GM23338 (cell line): ENCODE results near the gene GLS. TPM values are rescaled to one million over a fixed set of nuclear protein-coding genes. Genes with fewer than 3 reads are reported as not detected.

Experiments used
- ATAC-seq: fragments of 200-7000 bp; cut with Tn5 transposase; 3 replicates; pipeline ENCODE4 v1.9.1; 2020
- DNase-seq: peaks from one replicate; pipeline ENCODE4 v3.0.0-alpha.2; 2015; ENCODE audit warnings: low spot score
- H2AFZ ChIP-seq: fragments of 200-600 bp; sonication (generic); 2 replicates; pipeline ENCODE4 v1.8.0; 2016; ENCODE audit warnings: antibody characterized with exemption, mild to moderate bottlenecking, moderate library complexity
- H3F3A ChIP-seq: fragments of 200-600 bp; sonication (generic); replicated peaks from 2 replicates; pipeline ENCODE4 v1.8.0; 2017; ENCODE audit warnings: antibody characterized with exemption, mixed run types, low read depth
- H3K27ac ChIP-seq: fragments of 200-600 bp; sonication (generic); 2 replicates; pipeline ENCODE4 v1.6.1; 2016; ENCODE audit warnings: low read depth
- H3K27me3 ChIP-seq: fragments of 200-600 bp; sonication (generic); 2 replicates; pipeline ENCODE4 v1.8.0; 2016; ENCODE audit warnings: mild to moderate bottlenecking, mixed run types, moderate library complexity; ENCODE audit not compliant: insufficient read depth
- H3K36me3 ChIP-seq: fragments of 200-600 bp; sonication (generic); 2 replicates; pipeline ENCODE4 v1.8.0; 2016; ENCODE audit warnings: mild to moderate bottlenecking; ENCODE audit not compliant: insufficient read depth
- H3K4me1 ChIP-seq: fragments of 200-600 bp; sonication (generic); 2 replicates; pipeline ENCODE4 v1.8.0; 2016; ENCODE audit warnings: mild to moderate bottlenecking, moderate library complexity; ENCODE audit not compliant: insufficient read depth
- H3K4me2 ChIP-seq: fragments of 200-600 bp; sonication (generic); 2 replicates; pipeline ENCODE4 v1.7.1; 2017; ENCODE audit warnings: mixed run types
- H3K4me3 ChIP-seq: fragments of 200-600 bp; sonication (generic); 2 replicates; pipeline ENCODE4 v1.6.1; 2016; ENCODE audit warnings: mixed run types
- H3K79me2 ChIP-seq: fragments of 200-600 bp; sonication (generic); replicated peaks from 2 replicates; pipeline ENCODE4 v1.8.0; 2017; ENCODE audit warnings: mild to moderate bottlenecking; ENCODE audit not compliant: insufficient read depth
- H3K9me2 ChIP-seq: fragments of 200-600 bp; sonication (generic); 2 replicates; pipeline ENCODE4 v1.8.0; 2017; ENCODE audit not compliant: insufficient read depth
- H4K20me1 ChIP-seq: fragments of 200-600 bp; sonication (generic); replicated peaks from 2 replicates; pipeline ENCODE4 v1.8.0; 2017; ENCODE audit warnings: mild to moderate bottlenecking; ENCODE audit not compliant: insufficient read depth
- H3K27ac Mint-ChIP-seq: 2 replicates; pipeline ENCODE4 v1.8.0; 2020; ENCODE audit warnings: inconsistent platforms, mild to moderate bottlenecking, moderate library complexity, mixed read lengths
- H3K27me3 Mint-ChIP-seq: 3 replicates; pipeline ENCODE4 v1.8.0; 2022; ENCODE audit warnings: low read depth, mild to moderate bottlenecking, moderate library complexity, mixed read lengths, inconsistent platforms; ENCODE audit not compliant: insufficient read depth, poor library complexity
- H3K36me3 Mint-ChIP-seq: 3 replicates; pipeline ENCODE4 v1.8.0; 2021; ENCODE audit warnings: low read depth, mild to moderate bottlenecking, inconsistent platforms, moderate library complexity, mixed read lengths
- H3K4me1 Mint-ChIP-seq: 3 replicates; pipeline ENCODE4 v1.8.0; 2020; ENCODE audit warnings: mild to moderate bottlenecking, inconsistent platforms, mixed read lengths
- H3K4me3 Mint-ChIP-seq: 3 replicates; pipeline ENCODE4 v1.8.0; 2021; ENCODE audit warnings: moderate library complexity, mild to moderate bottlenecking, inconsistent platforms, mixed read lengths
- H3K9me3 Mint-ChIP-seq: 3 replicates; pipeline ENCODE4 v1.8.0; 2020; ENCODE audit warnings: moderate library complexity, mild to moderate bottlenecking, inconsistent platforms, mixed read lengths
- CREB1 ChIP-seq: fragments of 250-450 bp; sonication (Bioruptor Pico); IDR thresholded peaks from 2 replicates; pipeline ENCODE4 v1.5.0; 2020; ENCODE audit warnings: low read depth, mild to moderate bottlenecking, moderate library complexity
- CTCF ChIP-seq, 2 experiments: fragments of 200-600 bp in 1 of 2; sonication (generic) in 1 of 2; conservative IDR thresholded peaks; 2 replicates each; pipeline versions ENCODE4 v1.5.1 to v1.6.1; 2016 to 2017; ENCODE audit warnings: antibody characterized with exemption in 2 of 2, low read depth in 2 of 2, mild to moderate bottlenecking in 2 of 2, moderate library complexity in 1 of 2
- ETS1 ChIP-seq: IDR thresholded peaks from 2 replicates; pipeline ENCODE4 v1.6.1; 2016; ENCODE audit warnings: antibody characterized with exemption
- EZH2 ChIP-seq: fragments of 200-600 bp; sonication (generic); IDR thresholded peaks from one replicate; pipeline ENCODE4 v1.8.0; 2017; ENCODE audit warnings: antibody characterized with exemption, mild to moderate bottlenecking, low read depth; ENCODE audit not compliant: unreplicated experiment
- EZH2phosphoT487 ChIP-seq: fragments of 200-600 bp; sonication (generic); IDR thresholded peaks from one replicate; pipeline ENCODE4 v1.8.1; 2018; ENCODE audit warnings: antibody characterized with exemption; ENCODE audit not compliant: unreplicated experiment
- JUNB ChIP-seq: IDR thresholded peaks from one replicate; pipeline ENCODE4 v1.6.1; 2016; ENCODE audit warnings: antibody characterized with exemption; ENCODE audit not compliant: unreplicated experiment
- NANOG ChIP-seq: IDR thresholded peaks from 2 replicates; pipeline ENCODE4 v1.6.1; 2016; ENCODE audit warnings: antibody characterized with exemption, borderline replicate concordance
- POLR2AphosphoS5 ChIP-seq: IDR thresholded peaks from 2 replicates; pipeline ENCODE4 v1.6.1; 2016; ENCODE audit warnings: antibody characterized with exemption, low read depth
- REST ChIP-seq: IDR thresholded peaks from one replicate; pipeline ENCODE4 v1.6.1; 2018; ENCODE audit warnings: antibody characterized with exemption; ENCODE audit not compliant: unreplicated experiment
- STAT1 ChIP-seq: IDR thresholded peaks from one replicate; pipeline ENCODE4 v1.6.1; 2016; ENCODE audit warnings: antibody characterized with exemption; ENCODE audit not compliant: unreplicated experiment
- ZNF114 ChIP-seq: fragments of 250-450 bp; sonication (Bioruptor Pico); IDR thresholded peaks from 2 replicates; pipeline ENCODE4 v1.5.0; 2020; ENCODE audit warnings: mild to moderate bottlenecking, moderate library complexity
- ZNF331 ChIP-seq: fragments of 250-450 bp; sonication (Bioruptor Pico); IDR thresholded peaks from 2 replicates; pipeline ENCODE4 v1.5.0; 2020; ENCODE audit warnings: low read depth, mild to moderate bottlenecking, moderate library complexity
- polyA plus RNA-seq: library from polyadenylated mRNA; unstranded; fragments of >200 nt; fragmentation: Nextera tagmentation; extraction: Ambion mirVana; gene quantifications from 2 replicates; pipeline ENCODE4 v1.2.1, GENCODE V29; 2016
- total RNA-seq: library from RNA; depleted of rRNA; stranded (reverse); fragments of >200 nt; shearing (Covaris generic); gene quantifications from 2 replicates; pipeline ENCODE4 v1.2.3, GENCODE V29; 2014
- TF ChIP-seq, protein P1 (sequence below): fragments of 250-450 bp; sonication (Bioruptor Pico); IDR thresholded peaks from 2 replicates; pipeline ENCODE4 v1.5.0; 2020; ENCODE audit warnings: mild to moderate bottlenecking, moderate library complexity

The GLS gene
- total and polyA plus RNA-seq, 2 experiments from 2014 or later, result 38.1 to 172 TPM

DNA sequence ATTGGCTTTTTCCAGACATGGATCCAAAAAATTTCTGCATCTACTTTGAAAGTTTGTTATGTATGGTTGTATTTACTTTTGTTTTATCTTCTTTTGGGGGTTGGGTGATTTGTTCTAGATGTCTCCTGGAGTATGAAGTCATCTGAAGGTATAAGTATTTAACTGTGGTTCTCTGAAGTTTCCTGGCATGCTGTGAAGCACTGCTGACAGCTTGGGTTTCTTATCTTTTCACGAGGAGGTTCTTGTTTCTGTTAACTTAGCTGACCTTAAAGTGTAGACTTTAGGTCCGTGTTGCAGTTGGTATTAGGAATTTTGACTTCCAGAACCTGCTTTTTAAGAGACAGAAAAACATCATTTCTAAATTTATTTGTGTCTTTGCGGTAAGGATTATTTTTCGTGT is 15.9 kb downstream of the GLS start:
- H3K79me2 ChIP-seq, result peaks cover 35% of the 10 kb centered on the region
- H3K9me3 Mint-ChIP-seq, result no peaks in the 10 kb centered on the region
- DNase-seq, result no peak
- H3K4me3 ChIP-seq, result no peak overlapping the region
- H2AFZ ChIP-seq, result no peak overlapping the region
- H3K27ac Mint-ChIP-seq, result peak overlapping the region; percentile 19; the same call in 1 of the 2 replicates
- no peaks in the 10 kb centered on the region for H3K27me3 ChIP-seq
- H3K36me3 ChIP-seq, result peaks cover 14% of the 10 kb centered on the region; the same call in 1 of the 2 replicates
- peaks cover 20% of the 10 kb centered on the region; the same call in 2 of the 3 replicates for H3K4me1 Mint-ChIP-seq
- H4K20me1 ChIP-seq, result peaks cover 9% of the 10 kb centered on the region; the same call in 1 of the 2 replicates
- no peaks in the 10 kb centered on the region for H3K9me2 ChIP-seq
- H3K27me3 Mint-ChIP-seq, result no peaks in the 10 kb centered on the region
- H3K36me3 Mint-ChIP-seq, result peaks cover 16% of the 10 kb centered on the region; the same call in 2 of the 3 replicates
- ATAC-seq, result no peak
- peaks cover 5% of the 10 kb centered on the region for H3K4me1 ChIP-seq
- peak overlapping the region; percentile 48; the same call in 1 of the 2 replicates for H3K27ac ChIP-seq
- no peak overlapping the region for H3K4me2 ChIP-seq
- no peak for TF ChIP-seq JUNB
- TF ChIP-seq ETS1, result no peak
- no peak for TF ChIP-seq NANOG
- no peak for TF ChIP-seq CREB1 (CRISPR knock-in tag)
- TF ChIP-seq ZNF114 (CRISPR knock-in tag), result no peak
- TF ChIP-seq REST, result no peak
- TF ChIP-seq ZNF331 (CRISPR knock-in tag), result no peak
- no peak for TF ChIP-seq EZH2phosphoT487
- TF ChIP-seq POLR2AphosphoS5, result no peak
- TF ChIP-seq, protein P1, sequence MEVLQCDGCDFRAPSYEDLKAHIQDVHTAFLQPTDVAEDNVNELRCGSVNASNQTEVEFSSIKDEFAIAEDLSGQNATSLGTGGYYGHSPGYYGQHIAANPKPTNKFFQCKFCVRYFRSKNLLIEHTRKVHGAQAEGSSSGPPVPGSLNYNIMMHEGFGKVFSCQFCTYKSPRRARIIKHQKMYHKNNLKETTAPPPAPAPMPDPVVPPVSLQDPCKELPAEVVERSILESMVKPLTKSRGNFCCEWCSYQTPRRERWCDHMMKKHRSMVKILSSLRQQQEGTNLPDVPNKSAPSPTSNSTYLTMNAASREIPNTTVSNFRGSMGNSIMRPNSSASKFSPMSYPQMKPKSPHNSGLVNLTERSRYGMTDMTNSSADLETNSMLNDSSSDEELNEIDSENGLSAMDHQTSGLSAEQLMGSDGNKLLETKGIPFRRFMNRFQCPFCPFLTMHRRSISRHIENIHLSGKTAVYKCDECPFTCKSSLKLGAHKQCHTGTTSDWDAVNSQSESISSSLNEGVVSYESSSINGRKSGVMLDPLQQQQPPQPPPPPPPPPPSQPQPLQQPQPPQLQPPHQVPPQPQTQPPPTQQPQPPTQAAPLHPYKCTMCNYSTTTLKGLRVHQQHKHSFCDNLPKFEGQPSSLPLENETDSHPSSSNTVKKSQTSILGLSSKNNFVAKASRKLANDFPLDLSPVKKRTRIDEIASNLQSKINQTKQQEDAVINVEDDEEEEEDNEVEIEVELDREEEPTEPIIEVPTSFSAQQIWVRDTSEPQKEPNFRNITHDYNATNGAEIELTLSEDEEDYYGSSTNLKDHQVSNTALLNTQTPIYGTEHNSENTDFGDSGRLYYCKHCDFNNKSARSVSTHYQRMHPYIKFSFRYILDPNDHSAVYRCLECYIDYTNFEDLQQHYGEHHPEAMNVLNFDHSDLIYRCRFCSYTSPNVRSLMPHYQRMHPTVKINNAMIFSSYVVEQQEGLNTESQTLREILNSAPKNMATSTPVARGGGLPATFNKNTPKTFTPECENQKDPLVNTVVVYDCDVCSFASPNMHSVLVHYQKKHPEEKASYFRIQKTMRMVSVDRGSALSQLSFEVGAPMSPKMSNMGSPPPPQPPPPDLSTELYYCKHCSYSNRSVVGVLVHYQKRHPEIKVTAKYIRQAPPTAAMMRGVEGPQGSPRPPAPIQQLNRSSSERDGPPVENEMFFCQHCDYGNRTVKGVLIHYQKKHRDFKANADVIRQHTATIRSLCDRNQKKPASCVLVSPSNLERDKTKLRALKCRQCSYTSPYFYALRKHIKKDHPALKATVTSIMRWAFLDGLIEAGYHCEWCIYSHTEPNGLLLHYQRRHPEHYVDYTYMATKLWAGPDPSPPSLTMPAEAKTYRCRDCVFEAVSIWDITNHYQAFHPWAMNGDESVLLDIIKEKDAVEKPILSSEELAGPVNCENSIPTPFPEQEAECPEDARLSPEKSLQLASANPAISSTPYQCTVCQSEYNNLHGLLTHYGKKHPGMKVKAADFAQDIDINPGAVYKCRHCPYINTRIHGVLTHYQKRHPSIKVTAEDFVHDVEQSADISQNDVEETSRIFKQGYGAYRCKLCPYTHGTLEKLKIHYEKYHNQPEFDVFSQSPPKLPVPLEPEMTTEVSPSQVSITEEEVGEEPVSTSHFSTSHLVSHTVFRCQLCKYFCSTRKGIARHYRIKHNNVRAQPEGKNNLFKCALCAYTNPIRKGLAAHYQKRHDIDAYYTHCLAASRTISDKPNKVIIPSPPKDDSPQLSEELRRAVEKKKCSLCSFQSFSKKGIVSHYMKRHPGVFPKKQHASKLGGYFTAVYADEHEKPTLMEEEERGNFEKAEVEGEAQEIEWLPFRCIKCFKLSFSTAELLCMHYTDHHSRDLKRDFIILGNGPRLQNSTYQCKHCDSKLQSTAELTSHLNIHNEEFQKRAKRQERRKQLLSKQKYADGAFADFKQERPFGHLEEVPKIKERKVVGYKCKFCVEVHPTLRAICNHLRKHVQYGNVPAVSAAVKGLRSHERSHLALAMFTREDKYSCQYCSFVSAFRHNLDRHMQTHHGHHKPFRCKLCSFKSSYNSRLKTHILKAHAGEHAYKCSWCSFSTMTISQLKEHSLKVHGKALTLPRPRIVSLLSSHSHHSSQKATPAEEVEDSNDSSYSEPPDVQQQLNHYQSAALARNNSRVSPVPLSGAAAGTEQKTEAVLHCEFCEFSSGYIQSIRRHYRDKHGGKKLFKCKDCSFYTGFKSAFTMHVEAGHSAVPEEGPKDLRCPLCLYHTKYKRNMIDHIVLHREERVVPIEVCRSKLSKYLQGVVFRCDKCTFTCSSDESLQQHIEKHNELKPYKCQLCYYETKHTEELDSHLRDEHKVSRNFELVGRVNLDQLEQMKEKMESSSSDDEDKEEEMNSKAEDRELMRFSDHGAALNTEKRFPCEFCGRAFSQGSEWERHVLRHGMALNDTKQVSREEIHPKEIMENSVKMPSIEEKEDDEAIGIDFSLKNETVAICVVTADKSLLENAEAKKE (CRISPR knock-in tag), result no peak
- no peak for TF ChIP-seq CTCF (conservative IDR thresholded peaks at IDR 0.05; ENCODE audit: low read depth in 2 of 2)
- TF ChIP-seq EZH2, result no peak
- TF ChIP-seq STAT1, result no peak
- no peaks in the 10 kb centered on the region for H3F3A ChIP-seq
- no peak overlapping the region for H3K4me3 Mint-ChIP-seq
